GM18951 (cell line): ENCODE data around the gene NACA2.

ENCODE experiments used
- POLR2A ChIP-seq: IDR thresholded peaks from 4 replicates; pipeline ENCODE4 v1.6.1; 2011; ENCODE audit warnings: mild to moderate bottlenecking; ENCODE audit not compliant: insufficient read length, insufficient read depth; ENCODE audit errors: extremely low read depth
- in situ Hi-C: fragments of 300-500 bp; cut with MboI; formaldehyde crosslinking; loops from one replicate; pipeline ENCODE4 v1.12.0; 2022; ENCODE audit warnings: low sequenced_read_pairs, mixed read lengths, inconsistent platforms; ENCODE audit not compliant: unreplicated experiment

Gene NACA2

DNA sequence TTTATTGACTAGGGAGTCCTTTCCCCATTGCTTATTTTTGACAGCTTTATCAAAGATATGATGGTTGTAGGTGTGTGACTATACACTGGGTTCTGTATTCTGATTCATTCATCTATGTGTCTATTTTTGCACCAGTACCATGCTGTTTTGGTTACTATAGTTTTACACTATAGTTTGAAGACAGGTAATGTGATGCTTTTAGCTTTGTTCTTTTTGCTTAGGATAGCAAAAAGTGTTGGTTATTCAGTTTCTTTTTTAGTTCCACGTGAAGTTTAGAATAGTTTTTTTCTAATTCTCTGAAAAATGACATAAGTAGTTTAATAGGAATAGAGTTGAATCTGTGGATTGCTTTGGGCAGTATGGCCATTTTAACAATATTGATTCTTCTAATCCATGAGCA, 50.1 kb downstream of the NACA2 start:
- no peak for TF ChIP-seq POLR2A
- in situ Hi-C loops: no loop called here
